ENCODE data around the gene MOB3A. TPM values are rescaled to one million over a fixed set of nuclear protein-coding genes. Genes with fewer than 3 reads are reported as not detected.

MOB3A gene
- total and polyA plus RNA-seq, 2 of the 13 experiments (the other 11 are each of a cell fraction or from before 2014, with no cell fraction given), result 3.5 to 17.8 TPM

- no peak for TF ChIP-seq USF2 (IDR thresholded peaks at IDR 0.05; ENCODE audit: low read depth, low read length)
- TF ChIP-seq USF2 (CRISPR knock-in tag; IDR thresholded peaks at IDR 0.05; ENCODE audit: borderline replicate concordance), result no peak
- 0 out of 2 replicates have a peak, but pooled peaks have one; percentile 78 for TF ChIP-seq ZNF776 (CRISPR knock-in tag; IDR thresholded peaks at IDR 0.05)
- TF ChIP-seq ZBTB43 (CRISPR knock-in tag; conservative IDR thresholded peaks at IDR 0.05), result peak; percentile 40; the same call in 1 of the 2 replicates
- peak; percentile 83 for TF ChIP-seq TBX2 (CRISPR knock-in tag; IDR thresholded peaks at IDR 0.05; ENCODE audit: borderline replicate concordance)
- TF ChIP-seq ZNF281 (CRISPR knock-in tag; IDR thresholded peaks at IDR 0.05; ENCODE audit: borderline replicate concordance), result peak; percentile 83
- no peak for TF ChIP-seq ZFAT (CRISPR knock-in tag; conservative IDR thresholded peaks at IDR 0.05)
- peak; percentile 64; the same call in 1 of the 2 replicates for TF ChIP-seq PHF21A (CRISPR knock-in tag; IDR thresholded peaks at IDR 0.05)
- TF ChIP-seq HDAC2 (CRISPR knock-in tag; IDR thresholded peaks at IDR 0.05), result no peak; the same call in none of the 2 replicates
- TF ChIP-seq DNMT3B (CRISPR knock-in tag; conservative IDR thresholded peaks at IDR 0.05), result no peak
- TF ChIP-seq NR2F1 (CRISPR knock-in tag; IDR thresholded peaks at IDR 0.05), result peak in 1 of 2 experiments; percentile 26; a peak in 2 of 4 replicates
- TF ChIP-seq MLXIP (CRISPR knock-in tag; IDR thresholded peaks at IDR 0.05; ENCODE audit: borderline replicate concordance), result no peak
- TF ChIP-seq NFKB2 (CRISPR knock-in tag; IDR thresholded peaks at IDR 0.05; ENCODE audit: borderline replicate concordance), result no peak; the same call in 1 of the 2 replicates
- TF ChIP-seq ZNF773 (CRISPR knock-in tag; IDR thresholded peaks at IDR 0.05; ENCODE audit: borderline replicate concordance), result no peak
- peak; percentile 83 for TF ChIP-seq GABPB1 (CRISPR knock-in tag; IDR thresholded peaks at IDR 0.05)
- peak; percentile 91 for TF ChIP-seq ZSCAN21 (CRISPR knock-in tag; IDR thresholded peaks at IDR 0.05; ENCODE audit: borderline replicate concordance)
- TF ChIP-seq ZNF891 (CRISPR knock-in tag; IDR thresholded peaks at IDR 0.05), result no peak
- peak; percentile 27 for TF ChIP-seq RBM22 (optimal IDR thresholded peaks at IDR 0.05; ENCODE audit: low read length)
- peak; percentile 86 to 88 for TF ChIP-seq POLR2A (IDR thresholded peaks at IDR 0.05; ENCODE audit: insufficient read depth in 1 of 2, low read depth in 2 of 2, low read length in 2 of 2)
- TF ChIP-seq MBNL3 (CRISPR knock-in tag; conservative IDR thresholded peaks at IDR 0.05), result no peak
- no peak for TF ChIP-seq NBN (conservative IDR thresholded peaks at IDR 0.05)
Measured at GRCh38 chr19:2059422-2060201, 36.5 kb downstream of the MOB3A start (continued).

All from HepG2 (cell line).